Ovary (tissue), 9 donors: ENCODE data around the gene ISG20L2. TPM values are rescaled to one million over a fixed set of nuclear protein-coding genes. Genes with fewer than 3 reads are reported as not detected.

Source experiments
- DNase-seq, 5 donors: peaks; one replicate each; pipeline ENCODE4 v3.0.0-alpha.2; 2019 to 2020
- H3K27ac ChIP-seq, 2 donors: fragments of 200-600 bp; one replicate each; pipeline versions ENCODE4 v1.5.1 to v1.8.0; 2019 to 2022
- H3K27me3 ChIP-seq: fragments of 200-600 bp; one replicate; pipeline ENCODE4 v1.8.0; 2022
- H3K36me3 ChIP-seq: fragments of 200-600 bp; sonication (generic); one replicate; pipeline ENCODE4 v1.5.1; 2019
- H3K4me1 ChIP-seq: one replicate; pipeline ENCODE4 v1.8.1; 2013; ENCODE audit warnings: mild to moderate bottlenecking, moderate library complexity; ENCODE audit not compliant: insufficient read depth
- H3K4me3 ChIP-seq: fragments of 200-600 bp; sonication (generic); one replicate; pipeline ENCODE4 v1.5.1; 2017
- H3K9me3 ChIP-seq, 2 donors: fragments of 200-600 bp in 1 of 2; sonication (generic) in 1 of 2; one replicate each; pipeline versions ENCODE4 v1.5.1 to v1.8.1; 2013 to 2019; ENCODE audit warnings: mild to moderate bottlenecking in 1 of 2, moderate library complexity in 1 of 2
- EP300 ChIP-seq: sonication (generic); formaldehyde crosslinking; IDR thresholded peaks from one replicate; pipeline ENCODE4 v1.6.1; 2017; ENCODE audit warnings: antibody characterized with exemption
- POLR2A ChIP-seq: fragments of 450-650 bp; IDR thresholded peaks from one replicate; pipeline ENCODE4 v1.6.1; 2017; ENCODE audit warnings: antibody characterized with exemption, mild to moderate bottlenecking, moderate library complexity
- WGBS, 3 donors: extraction: QIAGEN DNeasy Blood & Tissue Kit in 1 of 3; methylation state at CpG; one replicate each; pipeline versions ENCODE4 v1.1.5 to v1.1.7; 2013 to 2017; 5-methylcytosine and 5-hydroxymethylcytosine counted together
- intact Hi-C, 4 donors: fragments of 100-400 bp; cut with DNase I; formaldehyde crosslinking; loops; one replicate each; pipeline versions ENCODE4 v1.11.0 to v1.15.1; 2022 to 2023
- polyA plus RNA-seq, 2 donors: library from polyadenylated mRNA; stranded (reverse); fragments of 200-250 nt in 1 of 2; fragments of 350-450 nt in 1 of 2; fragmentation: Illumina TruSeq in 1 of 2; extraction: RNeasy Lipid Tissue Mini Kit (QIAGEN cat#74804) in 1 of 2; gene quantifications; one replicate each; pipeline ENCODE4 v1.2.3, GENCODE V29; 2013 to 2014
- total RNA-seq, 7 donors: library from RNA; depleted of rRNA in 2 of 7; stranded (reverse); fragments of >200 nt in 2 of 7; fragmentation: NEBNext Ultra II Directional in 3 of 7; extraction: Animal tissue kit (Norgen Biotek cat#: 25700) in 3 of 7; gene quantifications; one replicate each; pipeline versions ENCODE4 v1.1.0 to v1.2.4, GENCODE V29; 2016 to 2023
- TF ChIP-seq, protein P1 (sequence below), 3 donors: fragments of 450-650 bp in 2 of 3; fragments of 200-600 bp in 1 of 3; IDR thresholded peaks; one replicate each; pipeline versions ENCODE4 v1.5.1 to v1.8.0; 2016 to 2022; ENCODE audit warnings: antibody characterized with exemption in 3 of 3, mild to moderate bottlenecking in 1 of 3
- donor health status: DM: no; HTN: no; CAD: no; lungs with moderate emphysema.
- donor health status: DM: no; HTN: no; CAD: no.
- donor health status: Bipolar disorder and iron deficiency.
- donor health status: DM: yes; HTN: yes; CAD: no.
- donor health status: DM: no; HTN: no; CAD: no.
- donor health status: DM: yes; HTN: yes; CAD: no.

ISG20L2 gene
- total and polyA plus RNA-seq, 9 donors, result 11.7 to 58.7 (median 26.1) TPM

DNA sequence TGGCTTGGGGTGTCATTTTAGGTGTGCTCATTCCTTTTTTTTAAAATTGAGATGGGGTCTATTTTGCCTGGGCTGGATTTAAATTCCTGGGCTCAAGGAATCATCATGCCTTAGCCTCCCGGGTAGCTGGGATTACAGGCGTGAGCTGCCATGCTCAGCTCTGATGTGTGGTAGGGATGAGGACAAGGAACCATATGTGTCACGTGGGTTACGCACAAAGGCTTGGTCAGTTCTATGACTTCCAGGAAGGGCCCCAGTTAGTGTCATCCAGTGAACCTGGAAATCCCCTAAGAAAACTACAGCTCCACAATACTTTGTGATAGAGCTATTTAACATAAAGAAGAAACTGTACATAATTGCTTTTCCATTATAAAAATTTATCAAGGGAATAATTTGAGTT is 7.0 kb downstream of the ISG20L2 start:
- TF ChIP-seq POLR2A (no peak), EP300 (no peak)
- TF ChIP-seq, protein P1, sequence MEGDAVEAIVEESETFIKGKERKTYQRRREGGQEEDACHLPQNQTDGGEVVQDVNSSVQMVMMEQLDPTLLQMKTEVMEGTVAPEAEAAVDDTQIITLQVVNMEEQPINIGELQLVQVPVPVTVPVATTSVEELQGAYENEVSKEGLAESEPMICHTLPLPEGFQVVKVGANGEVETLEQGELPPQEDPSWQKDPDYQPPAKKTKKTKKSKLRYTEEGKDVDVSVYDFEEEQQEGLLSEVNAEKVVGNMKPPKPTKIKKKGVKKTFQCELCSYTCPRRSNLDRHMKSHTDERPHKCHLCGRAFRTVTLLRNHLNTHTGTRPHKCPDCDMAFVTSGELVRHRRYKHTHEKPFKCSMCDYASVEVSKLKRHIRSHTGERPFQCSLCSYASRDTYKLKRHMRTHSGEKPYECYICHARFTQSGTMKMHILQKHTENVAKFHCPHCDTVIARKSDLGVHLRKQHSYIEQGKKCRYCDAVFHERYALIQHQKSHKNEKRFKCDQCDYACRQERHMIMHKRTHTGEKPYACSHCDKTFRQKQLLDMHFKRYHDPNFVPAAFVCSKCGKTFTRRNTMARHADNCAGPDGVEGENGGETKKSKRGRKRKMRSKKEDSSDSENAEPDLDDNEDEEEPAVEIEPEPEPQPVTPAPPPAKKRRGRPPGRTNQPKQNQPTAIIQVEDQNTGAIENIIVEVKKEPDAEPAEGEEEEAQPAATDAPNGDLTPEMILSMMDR (IDR thresholded peaks at IDR 0.05), result no peak
- Histone ChIP-seq H3K27ac (no peak overlapping the region), H3K4me3 (no peak overlapping the region), H3K36me3 (no peaks in the 10 kb centered on the region), H3K4me1 (peaks cover 10% of the 10 kb centered on the region), H3K27me3 (no peaks in the 10 kb centered on the region), H3K9me3 (no peaks in the 10 kb centered on the region)
- intact Hi-C loops, result no loop called here
- 90 to 94% (median 91%) methylated on average over 4 of the region's 4 CpGs for WGBS, 3 donors
- no peak for DNase-seq

DNA sequence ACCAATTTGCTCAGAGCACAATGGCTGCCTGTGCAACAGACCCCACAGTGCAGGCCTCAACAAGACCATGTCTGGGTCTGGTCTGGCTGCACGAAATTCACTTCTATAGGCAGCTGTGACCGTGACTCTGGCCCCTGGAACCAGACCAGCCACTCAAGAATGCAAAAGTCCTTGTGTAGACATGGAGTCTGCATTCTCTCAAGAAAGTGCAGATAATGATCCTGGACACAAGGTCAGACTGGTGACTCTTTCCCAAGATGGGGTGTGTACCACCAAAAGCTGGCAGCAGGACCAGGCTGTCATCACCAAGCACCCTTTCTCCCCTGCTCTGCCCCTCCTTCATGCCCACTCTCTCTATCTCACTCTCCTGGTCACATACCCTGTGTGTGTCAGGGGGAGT is 7.4 kb downstream of the ISG20L2 start:
- H3K4me1 ChIP-seq, result peaks cover 9% of the 10 kb centered on the region
- intact Hi-C loops, result no loop called here
- no peaks in the 10 kb centered on the region for H3K36me3 ChIP-seq
- no peaks in the 10 kb centered on the region for H3K27me3 ChIP-seq
- H3K4me3 ChIP-seq, result no peak overlapping the region
- TF ChIP-seq, protein P1 (IDR thresholded peaks at IDR 0.05), result no peak
- TF ChIP-seq POLR2A, result no peak
- no peak for TF ChIP-seq EP300
- no peak for DNase-seq
- no peak overlapping the region for H3K27ac ChIP-seq
- 49 to 67% (median 61%) methylated on average over 2 of the region's 2 CpGs for WGBS, 3 donors
- no peaks in the 10 kb centered on the region for H3K9me3 ChIP-seq

DNA sequence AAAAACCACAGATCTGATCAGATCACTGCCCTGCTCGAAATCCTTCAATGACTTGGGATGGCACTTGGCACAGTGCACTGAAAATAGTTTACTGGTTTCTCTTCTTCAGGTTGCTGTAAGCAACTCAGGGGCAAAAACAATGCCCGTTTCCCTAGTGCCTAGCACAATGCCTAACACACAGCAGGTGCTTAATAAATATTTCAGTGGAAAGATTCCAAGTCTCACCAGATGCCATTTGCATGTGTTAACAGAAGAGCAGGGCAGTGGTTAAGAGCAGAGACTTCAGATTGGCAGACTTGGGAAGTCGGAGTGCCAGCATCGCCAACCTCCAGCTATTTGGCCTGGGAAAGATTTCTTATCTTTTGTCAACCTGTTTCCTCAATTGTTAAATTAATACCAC is 11.2 kb downstream of the ISG20L2 start:
- H3K4me3 ChIP-seq, result no peak overlapping the region
- 89 to 93% (median 90%) methylated on average over 4 of the region's 4 CpGs for WGBS, 3 donors
- no peaks in the 10 kb centered on the region for H3K9me3 ChIP-seq
- no peaks in the 10 kb centered on the region for H3K4me1 ChIP-seq
- no peaks in the 10 kb centered on the region for H3K36me3 ChIP-seq
- TF ChIP-seq POLR2A (no peak), EP300 (no peak)
- TF ChIP-seq, protein P1 (IDR thresholded peaks at IDR 0.05), result no peak
- H3K27ac ChIP-seq, result no peak overlapping the region
- DNase-seq, result no peak
- H3K27me3 ChIP-seq, result no peaks in the 10 kb centered on the region
- intact Hi-C loops, result no loop called here

DNA sequence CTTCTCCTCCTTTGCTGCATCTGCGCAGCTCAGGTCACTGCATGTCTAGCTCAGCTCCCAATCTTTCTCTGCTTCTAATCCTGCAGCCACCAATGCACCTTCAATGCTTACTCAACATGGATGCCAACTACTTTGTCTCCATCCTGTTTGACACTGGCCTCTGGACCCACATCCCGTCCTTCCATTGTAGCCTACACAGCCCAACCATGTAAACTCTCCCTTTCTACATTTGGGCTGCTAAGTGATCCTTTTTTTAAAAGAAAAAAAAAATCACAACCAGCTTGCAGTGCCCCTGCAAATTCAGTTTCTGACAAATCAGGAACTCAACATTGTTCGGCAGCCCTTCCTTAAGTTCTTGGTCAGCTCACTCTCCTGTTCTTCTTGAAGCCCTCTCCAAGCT is 13.7 kb downstream of the ISG20L2 start:
- TF ChIP-seq EP300 (no peak), POLR2A (no peak)
- TF ChIP-seq, protein P1 (IDR thresholded peaks at IDR 0.05), result no peak
- DNase-seq, result no peak
- Histone ChIP-seq H3K27ac (no peak overlapping the region), H3K9me3 (no peaks in the 10 kb centered on the region), H3K4me3 (no peak overlapping the region), H3K27me3 (no peaks in the 10 kb centered on the region), H3K4me1 (no peaks in the 10 kb centered on the region), H3K36me3 (no peaks in the 10 kb centered on the region)
- WGBS, 3 donors, result 57 to 59% (median 59%) methylated on average over 3 of the region's 3 CpGs
- intact Hi-C loops, result no loop called here

DNA sequence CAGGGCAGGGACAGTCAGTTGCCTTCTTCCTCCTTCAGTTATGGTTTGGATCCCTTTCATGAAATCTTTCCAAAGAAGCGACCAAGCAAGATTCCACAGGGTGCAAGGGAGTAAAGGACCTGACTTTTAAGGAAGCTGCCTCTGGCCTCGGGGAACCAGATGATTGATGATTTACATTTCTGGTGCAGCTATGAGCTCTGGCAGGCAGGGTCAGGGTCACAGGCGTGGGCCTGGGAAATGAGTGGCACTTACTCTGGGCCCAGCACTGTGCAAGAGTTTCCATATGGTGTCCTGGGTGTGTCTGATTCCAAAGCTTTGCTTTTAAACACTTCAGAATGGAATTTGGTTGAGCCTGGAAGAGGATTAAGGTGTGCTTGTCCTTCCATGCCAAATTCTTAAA is 15.9 kb downstream of the ISG20L2 start:
- Histone ChIP-seq H3K36me3 (no peaks in the 10 kb centered on the region), H3K4me1 (peaks cover 2% of the 10 kb centered on the region), H3K4me3 (no peak overlapping the region), H3K27ac (no peak overlapping the region), H3K9me3 (no peaks in the 10 kb centered on the region), H3K27me3 (no peaks in the 10 kb centered on the region)
- intact Hi-C loops, result no loop called here
- WGBS, 3 donors, result 22 to 43% (median 33%) methylated on average over 3 of the region's 3 CpGs
- no peak for DNase-seq
- TF ChIP-seq EP300, result no peak
